Subcutaneous adipose tissue (tissue), 4 donors: ENCODE results near the gene SPECC1L. TPM values are rescaled to one million over a fixed set of nuclear protein-coding genes. Genes with fewer than 3 reads are reported as not detected.
"Not testable (repeated sequence)": the region's sequence is repeated elsewhere in the genome, so short reads cannot be mapped to it uniquely, and the experiment has no call there.

ENCODE experiments used
- total RNA-seq, 4 donors: library from RNA; depleted of rRNA; stranded (reverse); fragments of >200 nt; gene quantifications; one replicate each; pipeline ENCODE4 v1.1.0, GENCODE V29; 2016
- TF ChIP-seq, protein P1 (sequence below): fragments of 450-650 bp; IDR thresholded peaks from one replicate; pipeline ENCODE4 v1.5.1; 2016; ENCODE audit warnings: low read depth, mild to moderate bottlenecking, control low read depth, antibody characterized with exemption, moderate library complexity

SPECC1L gene
- total RNA-seq, 4 donors from 2014 or later, result 30.8 to 44.3 (median 38.4) TPM

DNA sequence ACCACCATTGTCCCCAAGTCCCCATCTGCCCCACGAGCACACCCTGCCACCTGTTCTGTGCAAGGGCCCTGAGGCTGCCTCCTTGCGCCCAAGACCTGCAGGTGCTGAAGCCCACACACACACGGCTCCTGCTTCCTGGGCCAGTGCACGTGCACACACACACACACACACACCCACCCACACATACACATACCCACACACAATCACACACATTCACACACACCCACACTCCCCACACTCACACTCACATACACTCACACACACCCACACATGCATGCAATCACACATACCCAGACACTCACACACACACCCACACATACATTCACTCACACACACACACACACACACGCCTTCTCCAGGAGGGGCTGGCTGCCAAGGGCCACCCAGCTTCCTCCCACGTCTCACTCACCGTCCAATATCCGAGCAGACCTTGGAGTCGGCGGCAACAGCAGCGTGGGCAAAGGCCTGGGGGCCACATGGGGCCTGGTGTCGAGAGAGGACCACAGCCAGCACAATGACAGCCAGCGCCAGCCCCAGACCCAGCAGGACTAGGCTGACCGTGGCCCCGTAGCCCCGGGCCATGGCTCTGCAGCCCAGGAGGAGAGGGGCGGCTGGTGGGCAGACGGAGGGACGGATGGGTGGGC is 26.4 kb upstream of the SPECC1L start:
- TF ChIP-seq, protein P1, sequence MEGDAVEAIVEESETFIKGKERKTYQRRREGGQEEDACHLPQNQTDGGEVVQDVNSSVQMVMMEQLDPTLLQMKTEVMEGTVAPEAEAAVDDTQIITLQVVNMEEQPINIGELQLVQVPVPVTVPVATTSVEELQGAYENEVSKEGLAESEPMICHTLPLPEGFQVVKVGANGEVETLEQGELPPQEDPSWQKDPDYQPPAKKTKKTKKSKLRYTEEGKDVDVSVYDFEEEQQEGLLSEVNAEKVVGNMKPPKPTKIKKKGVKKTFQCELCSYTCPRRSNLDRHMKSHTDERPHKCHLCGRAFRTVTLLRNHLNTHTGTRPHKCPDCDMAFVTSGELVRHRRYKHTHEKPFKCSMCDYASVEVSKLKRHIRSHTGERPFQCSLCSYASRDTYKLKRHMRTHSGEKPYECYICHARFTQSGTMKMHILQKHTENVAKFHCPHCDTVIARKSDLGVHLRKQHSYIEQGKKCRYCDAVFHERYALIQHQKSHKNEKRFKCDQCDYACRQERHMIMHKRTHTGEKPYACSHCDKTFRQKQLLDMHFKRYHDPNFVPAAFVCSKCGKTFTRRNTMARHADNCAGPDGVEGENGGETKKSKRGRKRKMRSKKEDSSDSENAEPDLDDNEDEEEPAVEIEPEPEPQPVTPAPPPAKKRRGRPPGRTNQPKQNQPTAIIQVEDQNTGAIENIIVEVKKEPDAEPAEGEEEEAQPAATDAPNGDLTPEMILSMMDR, result no peak

GRCh38 chr22:24245030-24245431 is 25.6 kb upstream of the SPECC1L start, which contains the start of gene GGT5:
TSS of gene GGT5 (minus strand) at chr22:24245082. CDS start at chr22:24244725, 357 bp downstream.
- TF ChIP-seq, protein P1, result not testable (repeated sequence)

GRCh38 chr22:24247011-24247507 is 23.6 kb upstream of the SPECC1L start:
- TF ChIP-seq, protein P1, result no peak

- TF ChIP-seq, protein P1, result no peak
These were observed 22.9 kb upstream of the SPECC1L start for GRCh38 chr22:24247564-24248344.

DNA sequence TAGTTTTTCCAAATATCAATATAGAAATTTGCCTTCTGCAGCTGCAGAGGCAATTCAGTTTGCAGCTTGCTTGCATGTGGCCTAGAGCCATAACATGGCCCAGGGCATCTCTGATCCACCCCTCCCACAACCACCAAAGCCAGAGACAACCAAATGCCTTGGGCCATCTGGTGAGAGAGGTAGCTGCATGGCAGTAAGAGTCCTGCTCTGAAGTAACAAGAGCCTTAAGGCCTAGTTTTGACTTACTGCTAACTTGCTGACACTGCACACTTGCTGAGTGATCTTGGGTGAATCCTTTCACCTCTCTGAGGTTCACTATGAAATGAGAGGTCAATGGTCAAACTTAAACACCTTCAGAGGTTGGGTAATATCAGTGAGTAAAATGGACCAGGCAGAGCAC is 4.9 kb upstream of the SPECC1L start:
- TF ChIP-seq, protein P1, result no peak

DNA sequence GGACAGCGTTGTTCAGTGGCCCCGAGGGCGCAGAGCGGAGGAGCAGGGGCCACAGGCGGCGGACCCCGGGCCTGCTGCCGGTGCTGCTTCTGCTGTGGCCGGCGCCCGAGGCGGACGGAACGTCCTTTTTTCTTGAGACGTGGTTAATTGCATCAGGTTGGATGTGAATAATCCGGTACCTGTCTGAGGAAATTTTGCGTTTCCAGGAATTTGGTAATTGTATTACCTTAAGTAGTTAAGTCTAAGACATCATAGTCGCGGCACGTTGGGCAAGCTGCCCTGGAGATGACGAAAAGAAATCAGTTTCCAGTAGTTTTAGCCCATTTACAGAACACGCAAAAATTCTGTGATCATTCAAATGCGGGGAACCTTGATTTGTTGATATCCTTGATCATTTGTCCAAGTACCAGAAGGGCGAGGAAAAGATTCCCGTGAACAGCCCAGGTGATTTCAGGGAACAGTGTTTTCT is 789 bp downstream of the SPECC1L start:
- TF ChIP-seq, protein P1, result no peak

DNA sequence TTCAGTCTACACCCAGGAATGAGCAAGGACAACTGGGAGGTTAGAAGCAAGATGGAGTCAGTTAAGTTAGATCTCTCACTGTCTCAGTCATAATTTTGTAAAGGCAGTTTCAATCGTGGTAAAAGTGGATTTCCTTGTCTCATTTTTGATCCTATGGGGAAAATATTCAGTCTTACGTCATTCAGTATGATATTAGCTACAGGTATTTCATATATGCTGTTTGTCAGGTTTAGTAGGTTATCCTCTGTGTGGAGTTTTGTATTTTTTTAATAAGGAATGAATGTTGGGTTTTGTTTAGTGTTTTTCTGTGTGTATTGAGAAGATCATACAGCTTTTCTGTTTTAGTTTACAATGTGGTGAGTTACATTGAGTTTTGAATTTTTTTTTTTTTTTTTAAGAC is 11.8 kb downstream of the SPECC1L start:
- TF ChIP-seq, protein P1, result no peak
